Neural crest cell (in vitro differentiated cells): Measurements from ENCODE around the gene CFAP58. TPM values are rescaled to one million over a fixed set of nuclear protein-coding genes. Genes with fewer than 3 reads are reported as not detected.

ENCODE experiments used
- DNase-seq: peaks from one replicate; pipeline ENCODE4 v3.0.0; 2021; ENCODE audit warnings: low read depth, mixed read lengths, low spot score
- H3K27ac Mint-ChIP-seq: one replicate; pipeline ENCODE4 v1.8.0; 2021; ENCODE audit warnings: mild to moderate bottlenecking, mixed read lengths; ENCODE audit not compliant: unreplicated experiment
- H3K27me3 Mint-ChIP-seq: 2 replicates; pipeline ENCODE4 v1.8.0; 2021; ENCODE audit warnings: low read depth, mild to moderate bottlenecking, mixed read lengths
- H3K36me3 Mint-ChIP-seq: 2 replicates; pipeline ENCODE4 v1.8.0; 2021; ENCODE audit warnings: low read depth, mild to moderate bottlenecking, mixed read lengths
- H3K4me1 Mint-ChIP-seq: 2 replicates; pipeline ENCODE4 v1.8.0; 2021; ENCODE audit warnings: mixed read lengths
- H3K4me3 Mint-ChIP-seq: one replicate; pipeline ENCODE4 v1.8.0; 2021; ENCODE audit warnings: mild to moderate bottlenecking, mixed read lengths
- H3K9me3 Mint-ChIP-seq: 2 replicates; pipeline ENCODE4 v1.8.0; 2021; ENCODE audit warnings: mixed read lengths
- total RNA-seq: library from RNA; stranded (reverse); gene quantifications from 2 replicates; pipeline ENCODE4 v1.2.1, GENCODE V29; 2021
- TF ChIP-seq, protein P1 (sequence below): fragments of 200-600 bp; sonication (generic); conservative IDR thresholded peaks from 2 replicates; pipeline ENCODE4 v1.5.0; 2021; ENCODE audit warnings: antibody characterized with exemption, mild to moderate bottlenecking

Gene CFAP58
- total RNA-seq, 1 donor from 2014 or later = 0.44 TPM

DNA sequence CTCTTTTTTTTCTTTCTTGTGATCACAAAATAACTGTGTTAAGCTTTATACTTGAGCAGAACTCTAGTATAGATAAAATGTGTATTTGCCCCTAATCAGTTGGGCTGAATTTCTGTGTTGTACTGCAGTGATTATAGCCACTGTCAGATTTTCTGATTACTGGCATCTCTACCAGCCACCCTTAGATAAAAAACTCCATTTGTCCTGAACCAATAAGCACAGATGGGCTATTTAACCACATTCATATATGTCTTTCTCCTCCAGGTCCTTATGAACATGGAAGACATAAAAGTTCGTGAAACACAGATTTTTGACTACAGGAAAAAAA lies 38.3 kb downstream of the CFAP58 start:
- no peaks in the 10 kb centered on the region for H3K4me1 Mint-ChIP-seq
- no peak overlapping the region for H3K27ac Mint-ChIP-seq
- H3K9me3 Mint-ChIP-seq = no peaks in the 10 kb centered on the region
- peaks cover 18% of the 10 kb centered on the region for H3K27me3 Mint-ChIP-seq
- DNase-seq = no peak
- H3K4me3 Mint-ChIP-seq = no peak overlapping the region
- H3K36me3 Mint-ChIP-seq = no peaks in the 10 kb centered on the region
- TF ChIP-seq, protein P1, sequence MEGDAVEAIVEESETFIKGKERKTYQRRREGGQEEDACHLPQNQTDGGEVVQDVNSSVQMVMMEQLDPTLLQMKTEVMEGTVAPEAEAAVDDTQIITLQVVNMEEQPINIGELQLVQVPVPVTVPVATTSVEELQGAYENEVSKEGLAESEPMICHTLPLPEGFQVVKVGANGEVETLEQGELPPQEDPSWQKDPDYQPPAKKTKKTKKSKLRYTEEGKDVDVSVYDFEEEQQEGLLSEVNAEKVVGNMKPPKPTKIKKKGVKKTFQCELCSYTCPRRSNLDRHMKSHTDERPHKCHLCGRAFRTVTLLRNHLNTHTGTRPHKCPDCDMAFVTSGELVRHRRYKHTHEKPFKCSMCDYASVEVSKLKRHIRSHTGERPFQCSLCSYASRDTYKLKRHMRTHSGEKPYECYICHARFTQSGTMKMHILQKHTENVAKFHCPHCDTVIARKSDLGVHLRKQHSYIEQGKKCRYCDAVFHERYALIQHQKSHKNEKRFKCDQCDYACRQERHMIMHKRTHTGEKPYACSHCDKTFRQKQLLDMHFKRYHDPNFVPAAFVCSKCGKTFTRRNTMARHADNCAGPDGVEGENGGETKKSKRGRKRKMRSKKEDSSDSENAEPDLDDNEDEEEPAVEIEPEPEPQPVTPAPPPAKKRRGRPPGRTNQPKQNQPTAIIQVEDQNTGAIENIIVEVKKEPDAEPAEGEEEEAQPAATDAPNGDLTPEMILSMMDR = no peak

DNA sequence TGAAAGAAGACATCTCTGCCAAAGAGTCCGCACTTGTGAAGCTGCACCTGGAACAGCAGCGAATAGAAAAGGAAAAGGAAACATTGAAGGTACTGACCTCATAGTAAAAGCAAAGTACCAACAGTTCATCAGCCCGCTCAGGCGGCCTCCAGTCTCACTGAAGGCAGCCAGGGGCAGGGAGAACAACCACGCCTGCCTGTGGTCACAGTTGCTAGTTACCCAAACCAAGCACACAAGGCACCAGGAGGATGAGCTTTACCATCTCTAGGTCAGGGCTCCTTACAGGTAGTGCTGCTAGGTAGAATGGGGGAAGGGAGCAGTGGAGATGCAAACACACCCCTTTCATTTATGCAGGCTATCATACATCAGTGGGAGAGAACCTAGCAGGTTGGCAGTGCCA lies 39.8 kb downstream of the CFAP58 start:
- Mint-ChIP-seq H3K4me1 (no peaks in the 10 kb centered on the region), H3K4me3 (no peak overlapping the region), H3K27me3 (peaks cover 15% of the 10 kb centered on the region), H3K27ac (no peak overlapping the region), H3K9me3 (no peaks in the 10 kb centered on the region), H3K36me3 (no peaks in the 10 kb centered on the region)
- TF ChIP-seq, protein P1 = no peak
- no peak for DNase-seq

DNA sequence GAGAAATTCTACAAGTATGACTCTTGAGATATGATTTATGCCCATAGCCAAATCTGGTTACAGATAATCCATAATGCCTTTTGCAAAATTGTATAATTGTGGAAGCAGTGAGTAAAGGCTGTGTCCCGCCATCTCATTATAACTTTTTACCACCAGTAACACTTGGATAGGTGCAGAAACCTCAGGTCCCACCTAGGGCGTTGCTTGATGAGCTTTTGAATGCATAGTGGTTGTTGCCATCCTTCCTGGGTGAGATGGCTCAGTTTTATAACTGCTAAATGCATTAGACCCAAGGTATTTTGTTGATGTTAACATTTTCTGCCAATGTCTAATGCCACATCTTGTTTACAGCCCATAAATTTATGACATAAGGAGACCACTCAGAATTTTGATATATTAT lies 42.9 kb downstream of the CFAP58 start:
- H3K4me3 Mint-ChIP-seq = no peak overlapping the region
- DNase-seq = no peak
- TF ChIP-seq, protein P1 = no peak

DNA sequence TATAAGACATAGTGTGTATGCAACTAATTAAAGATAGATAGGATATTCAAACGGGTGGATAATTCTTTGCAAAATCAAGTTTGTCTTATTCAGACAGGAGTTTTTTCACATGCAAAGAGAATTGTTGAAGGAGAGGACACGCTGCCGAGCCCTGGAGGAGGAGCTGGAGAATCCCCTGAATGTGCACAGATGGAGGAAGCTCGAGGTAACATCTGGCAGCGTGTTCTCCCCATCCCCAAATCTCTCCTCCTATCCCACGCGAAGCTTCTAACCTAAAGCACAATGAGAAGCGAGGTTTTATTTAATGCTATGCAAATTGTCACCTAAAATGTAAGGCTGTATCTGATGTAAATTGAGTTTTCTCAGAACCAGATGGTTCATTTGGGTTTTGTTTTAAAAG lies 50.0 kb downstream of the CFAP58 start:
- no peaks in the 10 kb centered on the region for H3K36me3 Mint-ChIP-seq
- no peaks in the 10 kb centered on the region for H3K4me1 Mint-ChIP-seq
- peaks cover 12% of the 10 kb centered on the region for H3K27me3 Mint-ChIP-seq
- H3K27ac Mint-ChIP-seq = no peak overlapping the region
- H3K4me3 Mint-ChIP-seq = no peak overlapping the region
- no peak for DNase-seq
- H3K9me3 Mint-ChIP-seq = no peaks in the 10 kb centered on the region
- TF ChIP-seq, protein P1 = no peak

More for the DNA sequence above, 42.9 kb downstream of the CFAP58 start:
- Mint-ChIP-seq H3K27me3 (peaks cover 5% of the 10 kb centered on the region), H3K4me1 (no peaks in the 10 kb centered on the region), H3K9me3 (no peaks in the 10 kb centered on the region), H3K27ac (no peak overlapping the region), H3K36me3 (no peaks in the 10 kb centered on the region)

DNA sequence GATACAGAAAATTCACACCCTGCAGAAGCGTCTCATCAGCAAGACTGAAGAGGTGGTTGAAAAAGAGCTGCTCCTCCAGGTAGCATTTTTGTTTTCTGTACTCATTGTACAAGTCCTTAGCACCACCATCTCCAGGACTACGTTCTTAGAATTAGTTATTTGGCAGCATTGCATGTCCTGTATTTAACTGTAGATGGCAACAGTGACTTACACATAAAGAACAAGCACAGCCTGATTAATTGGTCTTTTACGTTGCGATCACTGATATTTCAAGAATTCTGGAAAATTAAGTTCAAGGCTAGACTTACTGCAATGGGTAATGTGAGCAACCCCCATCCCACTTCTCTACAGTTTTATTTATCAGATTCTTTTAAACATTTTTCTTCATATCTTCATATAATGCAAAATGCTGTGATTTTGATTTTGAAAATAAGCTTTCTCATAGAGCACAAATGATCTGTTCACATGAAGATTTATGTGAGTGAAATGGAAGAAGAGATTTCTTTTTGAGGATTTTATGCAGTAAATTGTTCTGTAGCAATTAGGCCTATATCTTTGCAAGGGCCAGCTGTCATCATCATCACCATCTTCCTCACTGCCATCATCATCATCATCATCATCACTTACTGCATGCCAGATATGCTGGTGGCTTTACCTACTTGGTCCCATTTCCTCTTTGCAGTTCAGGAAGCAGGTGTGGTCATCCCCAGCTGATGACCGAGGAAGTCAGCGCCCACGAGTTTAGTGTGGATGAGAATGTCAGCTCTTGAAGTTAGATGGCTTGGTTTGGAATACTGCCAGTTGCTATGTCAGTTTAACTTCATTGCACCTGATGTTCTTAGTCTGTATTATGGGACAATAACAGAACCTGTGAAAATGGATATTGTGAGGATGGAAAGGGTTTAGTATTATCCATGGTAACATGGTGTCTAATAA lies 53.4 kb downstream of the CFAP58 start:
- H3K27ac Mint-ChIP-seq = no peak overlapping the region
- DNase-seq = no peak

More for the DNA sequence above, 53.4 kb downstream of the CFAP58 start:
- TF ChIP-seq, protein P1 = peak; percentile 69
- Mint-ChIP-seq H3K4me1 (no peaks in the 10 kb centered on the region), H3K27me3 (peaks cover 12% of the 10 kb centered on the region), H3K36me3 (no peaks in the 10 kb centered on the region), H3K9me3 (no peaks in the 10 kb centered on the region), H3K4me3 (no peak overlapping the region)
